Spleen (tissue), 11 donors: Measurements from ENCODE around the gene PCSK1N. TPM values are rescaled to one million over a fixed set of nuclear protein-coding genes. Genes with fewer than 3 reads are reported as not detected.

ENCODE experiments used
- DNase-seq: peaks from one replicate; pipeline ENCODE4 v3.0.0-alpha.2; 2020
- H3K27ac ChIP-seq, 8 donors: fragments of 200-600 bp; sonication (generic) in 7 of 8; 1 replicate in 4 of 8; 2 replicates in 4 of 8; pipeline versions ENCODE4 v1.5.0 to v1.8.0; 2016 to 2021; ENCODE audit warnings: inconsistent platforms in 4 of 8, mild to moderate bottlenecking in 4 of 8, moderate library complexity in 1 of 8
- H3K27me3 ChIP-seq, 7 donors: fragments of 200-600 bp; sonication (generic) in 6 of 7; replicated peaks in 1 of 7; 1 replicate in 4 of 7; 2 replicates in 3 of 7; pipeline versions ENCODE4 v1.5.0 to v1.8.0; 2016 to 2021; ENCODE audit warnings: inconsistent platforms in 3 of 7, mild to moderate bottlenecking in 1 of 7
- H3K36me3 ChIP-seq, 6 donors: fragments of 200-600 bp; sonication (generic) in 5 of 6; 1 replicate in 4 of 6; 2 replicates in 2 of 6; pipeline versions ENCODE4 v1.5.0 to v1.8.0; 2016 to 2021; ENCODE audit warnings: inconsistent platforms in 2 of 6
- H3K4me1 ChIP-seq, 6 donors: fragments of 200-600 bp; sonication (generic) in 5 of 6; 1 replicate in 3 of 6; 2 replicates in 3 of 6; pipeline versions ENCODE4 v1.5.0 to v1.8.0; 2016 to 2021; ENCODE audit warnings: inconsistent platforms in 3 of 6
- H3K4me3 ChIP-seq, 8 donors: fragments of 200-600 bp; sonication (generic) in 7 of 8; 1 replicate in 4 of 8; 2 replicates in 4 of 8; pipeline versions ENCODE4 v1.5.0 to v1.8.0; 2016 to 2021; ENCODE audit warnings: inconsistent platforms in 4 of 8, mild to moderate bottlenecking in 4 of 8, moderate library complexity in 2 of 8
- H3K9me3 ChIP-seq, 8 donors: fragments of 200-600 bp; sonication (generic) in 7 of 8; 1 replicate in 4 of 8; 2 replicates in 4 of 8; pipeline versions ENCODE4 v1.5.0 to v1.8.0; 2016 to 2021; ENCODE audit warnings: inconsistent platforms in 4 of 8
- POLR2A ChIP-seq, 3 donors: fragments of 450-650 bp; IDR thresholded peaks; one replicate each; pipeline ENCODE4 v1.5.1; 2017; ENCODE audit warnings: antibody characterized with exemption in 3 of 3, mild to moderate bottlenecking in 1 of 3
- POLR2AphosphoS5 ChIP-seq, 3 donors: sonication (generic); formaldehyde crosslinking; IDR thresholded peaks; one replicate each; pipeline ENCODE4 v1.5.1; 2017; ENCODE audit warnings: antibody characterized with exemption in 3 of 3
- WGBS, 5 donors: extraction: QIAGEN DNeasy Blood & Tissue Kit in 3 of 5; methylation state at CpG; one replicate each; pipeline versions ENCODE4 v1.1.5 to v1.1.7; 2013 to 2018; 5-methylcytosine and 5-hydroxymethylcytosine counted together
- intact Hi-C: fragments of 100-400 bp; cut with DNase I; formaldehyde crosslinking; loops from one replicate; pipeline ENCODE4 v1.15.0; 2023; ENCODE audit warnings: low total_unique reads
- polyA plus RNA-seq, 3 donors: library from polyadenylated mRNA; stranded (reverse); fragments of 200-250 nt; gene quantifications; one replicate each; pipeline ENCODE4 v1.2.1, GENCODE V29; 2013
- total RNA-seq, 7 donors: library from RNA; depleted of rRNA in 3 of 7; stranded (reverse); fragments of >200 nt in 3 of 7; fragmentation: NEBNext Ultra II Directional in 4 of 7; extraction: Animal tissue kit (Norgen Biotek cat#: 25700) in 4 of 7; gene quantifications; one replicate each; pipeline versions ENCODE4 v1.1.0 to v1.2.1, GENCODE V29; 2016 to 2021
- TF ChIP-seq, protein P1 (sequence below), 11 experiments: fragments of 200-600 bp in 7 of 11; fragments of 450-650 bp in 4 of 11; sonication (generic) in 4 of 11; IDR thresholded peaks in 8 of 11; conservative IDR thresholded peaks in 3 of 11; 1 replicate in 7 of 11; 2 replicates in 4 of 11; pipeline versions ENCODE4 v1.4.0 to v1.8.0; 2016 to 2021; ENCODE audit warnings: antibody characterized with exemption in 11 of 11, inconsistent platforms in 4 of 11, mild to moderate bottlenecking in 1 of 11
- donor health status: healthy with polysubstance abuse.
- donor health status: DM: no; HTN: no; CAD: no; lungs with moderate emphysema.
- donor health status: DM: no; HTN: no; CAD: no.
- donor health status: Bipolar disorder and iron deficiency.
- donor health status: healthy.
- donor health status: DM: no; HTN: no; CAD: no.
- donor health status: DM: yes; HTN: yes; CAD: no.

The PCSK1N gene
- total and polyA plus RNA-seq, 10 donors: 0.10 to 0.74 (median 0.42) TPM; not detected in 4

DNA sequence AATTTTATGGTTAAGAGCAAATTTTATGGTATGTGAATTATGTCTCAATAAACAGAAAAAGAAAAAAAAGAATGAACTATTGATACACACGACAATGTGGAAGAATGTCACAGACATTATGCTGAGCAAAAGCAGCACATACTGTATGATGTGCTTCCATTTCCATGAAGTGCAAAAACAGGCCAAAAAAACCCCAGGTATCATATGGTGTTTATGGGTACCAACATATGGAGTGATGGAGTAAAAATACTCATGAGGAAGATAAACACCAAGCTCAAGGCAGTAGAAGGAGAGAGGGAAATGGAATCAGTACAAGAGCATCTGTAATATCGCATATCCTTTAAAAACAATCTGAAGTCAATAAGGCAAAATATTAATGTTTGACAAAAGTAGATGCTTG, 53.2 kb downstream of the PCSK1N start:
- Histone ChIP-seq H3K4me1 (no peaks in the 10 kb centered on the region), H3K4me3 (no peak overlapping the region), H3K27ac (no peak overlapping the region), H3K27me3 (peaks cover 0 to 24% (median 0%) of the 10 kb centered on the region in 7 donors), H3K36me3 (no peaks in the 10 kb centered on the region), H3K9me3 (no peaks in the 10 kb centered on the region)
- WGBS, 5 donors: 66 to 90% (median 80%) methylated on average over 2 of the region's 2 CpGs
- intact Hi-C loops: no loop called here
- no peak for TF ChIP-seq POLR2A (IDR thresholded peaks at IDR 0.05)
- no peak for TF ChIP-seq POLR2AphosphoS5 (IDR thresholded peaks at IDR 0.05)
- TF ChIP-seq, protein P1, sequence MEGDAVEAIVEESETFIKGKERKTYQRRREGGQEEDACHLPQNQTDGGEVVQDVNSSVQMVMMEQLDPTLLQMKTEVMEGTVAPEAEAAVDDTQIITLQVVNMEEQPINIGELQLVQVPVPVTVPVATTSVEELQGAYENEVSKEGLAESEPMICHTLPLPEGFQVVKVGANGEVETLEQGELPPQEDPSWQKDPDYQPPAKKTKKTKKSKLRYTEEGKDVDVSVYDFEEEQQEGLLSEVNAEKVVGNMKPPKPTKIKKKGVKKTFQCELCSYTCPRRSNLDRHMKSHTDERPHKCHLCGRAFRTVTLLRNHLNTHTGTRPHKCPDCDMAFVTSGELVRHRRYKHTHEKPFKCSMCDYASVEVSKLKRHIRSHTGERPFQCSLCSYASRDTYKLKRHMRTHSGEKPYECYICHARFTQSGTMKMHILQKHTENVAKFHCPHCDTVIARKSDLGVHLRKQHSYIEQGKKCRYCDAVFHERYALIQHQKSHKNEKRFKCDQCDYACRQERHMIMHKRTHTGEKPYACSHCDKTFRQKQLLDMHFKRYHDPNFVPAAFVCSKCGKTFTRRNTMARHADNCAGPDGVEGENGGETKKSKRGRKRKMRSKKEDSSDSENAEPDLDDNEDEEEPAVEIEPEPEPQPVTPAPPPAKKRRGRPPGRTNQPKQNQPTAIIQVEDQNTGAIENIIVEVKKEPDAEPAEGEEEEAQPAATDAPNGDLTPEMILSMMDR (IDR thresholded peaks at IDR 0.05 in 8 of 11, conservative IDR thresholded peaks at IDR 0.05 in 3 of 11): no peak
- no peak for DNase-seq

DNA sequence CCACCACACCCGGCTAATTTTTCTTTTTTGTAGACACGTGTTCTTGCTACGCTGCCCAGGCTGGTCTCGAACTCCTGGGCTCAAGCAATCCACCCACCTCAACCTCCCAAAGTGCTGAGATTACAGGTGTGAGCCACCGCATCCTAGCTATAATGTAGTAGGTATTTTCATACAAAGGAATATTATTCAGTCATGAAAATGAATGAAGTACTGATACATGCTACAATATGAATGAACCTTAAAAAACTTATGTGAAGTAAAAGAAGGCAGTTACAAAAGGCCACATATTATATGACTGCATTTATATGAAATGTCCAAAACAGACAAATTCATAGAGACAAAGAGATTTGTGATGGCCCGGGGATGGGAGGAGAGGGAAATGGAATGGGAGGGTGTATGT, 53.7 kb downstream of the PCSK1N start:
- intact Hi-C loops: no loop called here
- 82 to 96% (median 91%) methylated on average over 6 of the region's 6 CpGs for WGBS, 5 donors
- Histone ChIP-seq H3K36me3 (no peaks in the 10 kb centered on the region), H3K27me3 (peaks cover 0 to 24% (median 0%) of the 10 kb centered on the region in 7 donors), H3K9me3 (no peaks in the 10 kb centered on the region), H3K4me1 (no peaks in the 10 kb centered on the region), H3K27ac (no peak overlapping the region), H3K4me3 (no peak overlapping the region)
- TF ChIP-seq, protein P1 (IDR thresholded peaks at IDR 0.05 in 8 of 11, conservative IDR thresholded peaks at IDR 0.05 in 3 of 11): no peak
- TF ChIP-seq POLR2AphosphoS5 (IDR thresholded peaks at IDR 0.05): no peak
- TF ChIP-seq POLR2A (IDR thresholded peaks at IDR 0.05): no peak
- DNase-seq: no peak

Other genes starting within 250 kb of the PCSK1N start
- gene WDR13, start 238.1 kb downstream of the PCSK1N start, total RNA-seq: 100 to 1,000 TPM in 1 of 7 donors, 10 to 100 TPM in 6; 61.2 to 116 (median 81.8) TPM
- gene WDR13, start 238.1 kb downstream of the PCSK1N start, polyA plus RNA-seq: 100 to 1,000 TPM in 2 of 3 donors, 10 to 100 TPM in 1; 90.4 to 200 (median 162) TPM
- 100 to 1,000 TPM in 5 of 7 donors, 10 to 100 TPM in 2; 99.3 to 169 (median 107) TPM for gene WAS, start 151.8 kb downstream of the PCSK1N start, total RNA-seq
- 10 to 100 TPM; 53.5 to 64.8 (median 56.2) TPM for gene WAS, start 151.8 kb downstream of the PCSK1N start, polyA plus RNA-seq
- 1 to 10 TPM; 6.2 to 9.2 (median 7.4) TPM for gene SUV39H1, start 138.9 kb downstream of the PCSK1N start, total RNA-seq
- 1 to 10 TPM; 4.0 to 6.7 (median 4.9) TPM for gene SUV39H1, start 138.9 kb downstream of the PCSK1N start, polyA plus RNA-seq
- not detected for gene GLOD5, start 73.9 kb downstream of the PCSK1N start, total RNA-seq
- not detected for gene GLOD5, start 73.9 kb downstream of the PCSK1N start, polyA plus RNA-seq
- 1 to 10 TPM in 6 of 7 donors, under 1 TPM in 1; 0.38 to 5.5 (median 1.5) TPM for gene GATA1, start 49.0 kb downstream of the PCSK1N start, total RNA-seq
- gene GATA1, start 49.0 kb downstream of the PCSK1N start, polyA plus RNA-seq: under 1 TPM; 0.15 to 0.61 (median 0.22) TPM
- gene HDAC6, start 33.5 kb downstream of the PCSK1N start, total RNA-seq: 100 to 1,000 TPM in 1 of 7 donors, 10 to 100 TPM in 6; 63.8 to 103 (median 82.9) TPM
- gene HDAC6, start 33.5 kb downstream of the PCSK1N start, polyA plus RNA-seq: 10 to 100 TPM; 33.9 to 79.7 (median 78.2) TPM
- gene ERAS, start 9.1 kb downstream of the PCSK1N start, total RNA-seq: under 1 TPM in 1 of 7 donors, not detected in 6; 0.79 TPM
- gene ERAS, start 9.1 kb downstream of the PCSK1N start, polyA plus RNA-seq: under 1 TPM in 2 of 3 donors, not detected in 1; 0.08 to 0.10 TPM
- 10 to 100 TPM; 29.3 to 50.0 (median 38.2) TPM for gene TIMM17B, start 62.2 kb upstream of the PCSK1N start, total RNA-seq
- gene TIMM17B, start 62.2 kb upstream of the PCSK1N start, polyA plus RNA-seq: 10 to 100 TPM; 54.9 to 68.8 (median 59.1) TPM
- gene PQBP1, start 62.3 kb upstream of the PCSK1N start, total RNA-seq: 10 to 100 TPM; 53.5 to 73.6 (median 68.6) TPM
- 10 to 100 TPM; 83.8 to 97.3 (median 92.9) TPM for gene PQBP1, start 62.3 kb upstream of the PCSK1N start, polyA plus RNA-seq
- 10 to 100 TPM; 15.0 to 20.8 (median 17.4) TPM for gene SLC35A2, start 76.0 kb upstream of the PCSK1N start, total RNA-seq
- 1 to 10 TPM; 6.2 to 8.7 (median 8.3) TPM for gene SLC35A2, start 76.0 kb upstream of the PCSK1N start, polyA plus RNA-seq
- 100 to 1,000 TPM in 6 of 7 donors, 10 to 100 TPM in 1; 89.1 to 220 (median 159) TPM for gene PIM2, start 83.4 kb upstream of the PCSK1N start, total RNA-seq
- 10 to 100 TPM; 54.2 to 86.6 (median 62.4) TPM for gene PIM2, start 83.4 kb upstream of the PCSK1N start, polyA plus RNA-seq
- 10 to 100 TPM; 47.2 to 65.8 (median 58.5) TPM for gene OTUD5, start 122.0 kb upstream of the PCSK1N start, total RNA-seq
- gene OTUD5, start 122.0 kb upstream of the PCSK1N start, polyA plus RNA-seq: 10 to 100 TPM; 29.6 to 53.2 (median 46.6) TPM
- gene KCND1, start 136.2 kb upstream of the PCSK1N start, total RNA-seq: 1 to 10 TPM; 1.5 to 3.7 (median 2.2) TPM
- 1 to 10 TPM; 1.5 to 2.3 (median 2.0) TPM for gene KCND1, start 136.2 kb upstream of the PCSK1N start, polyA plus RNA-seq
- gene GRIPAP1, start 166.7 kb upstream of the PCSK1N start, total RNA-seq: 10 to 100 TPM; 48.0 to 93.6 (median 72.6) TPM
- 10 to 100 TPM; 20.0 to 42.2 (median 34.8) TPM for gene GRIPAP1, start 166.7 kb upstream of the PCSK1N start, polyA plus RNA-seq
- 10 to 100 TPM; 47.1 to 79.1 (median 64.9) TPM for gene TFE3, start 207.7 kb upstream of the PCSK1N start, total RNA-seq
- 10 to 100 TPM; 16.0 to 35.8 (median 18.7) TPM for gene TFE3, start 207.7 kb upstream of the PCSK1N start, polyA plus RNA-seq
- gene CCDC120, start 223.4 kb upstream of the PCSK1N start, total RNA-seq: 1 to 10 TPM; 4.8 to 8.6 (median 7.1) TPM
- gene CCDC120, start 223.4 kb upstream of the PCSK1N start, polyA plus RNA-seq: 1 to 10 TPM; 1.1 to 2.5 (median 1.4) TPM
- gene PRAF2, start 238.4 kb upstream of the PCSK1N start, total RNA-seq: 10 to 100 TPM; 15.4 to 23.7 (median 18.9) TPM
- gene PRAF2, start 238.4 kb upstream of the PCSK1N start, polyA plus RNA-seq: 10 to 100 TPM; 15.9 to 17.9 (median 16.0) TPM
- gene WDR45, start 244.3 kb upstream of the PCSK1N start, total RNA-seq: 100 to 1,000 TPM in 1 of 7 donors, 10 to 100 TPM in 6; 59.3 to 123 (median 64.7) TPM
- gene WDR45, start 244.3 kb upstream of the PCSK1N start, polyA plus RNA-seq: 100 to 1,000 TPM in 1 of 3 donors, 10 to 100 TPM in 2; 49.3 to 122 (median 95.4) TPM